Measurements from ENCODE around the gene BCAS3.

The BCAS3 gene

GRCh38 chr17:61276806-61277205, 599.2 kb downstream of the BCAS3 start:
- DNase-seq: no peak

- no peak for DNase-seq
These were observed 602.0 kb downstream of the BCAS3 start for GRCh38 chr17:61279476-61280145.

- DNase-seq: no peak
These were observed 602.7 kb downstream of the BCAS3 start for GRCh38 chr17:61280338-61280737.

GRCh38 chr17:61280851-61281250, 603.2 kb downstream of the BCAS3 start:
- DNase-seq: no peak

- DNase-seq: no peak
These were observed 604.7 kb downstream of the BCAS3 start for GRCh38 chr17:61282377-61282776.

- no peak for DNase-seq
These were observed 605.4 kb downstream of the BCAS3 start for GRCh38 chr17:61283043-61283442.

GRCh38 chr17:61284174-61284573, 606.5 kb downstream of the BCAS3 start:
- DNase-seq: no peak

GRCh38 chr17:61284746-61285145, 607.1 kb downstream of the BCAS3 start:
- DNase-seq: no peak

GRCh38 chr17:61285526-61286320, 608.1 kb downstream of the BCAS3 start:
- no peak for DNase-seq

- DNase-seq: no peak
These were observed 608.8 kb downstream of the BCAS3 start for GRCh38 chr17:61286449-61286848.

GRCh38 chr17:61289408-61290385, 612.0 kb downstream of the BCAS3 start:
- DNase-seq: no peak

- DNase-seq: no peak
These were observed 614.0 kb downstream of the BCAS3 start for GRCh38 chr17:61291451-61292285.

- no peak for DNase-seq
These were observed 616.6 kb downstream of the BCAS3 start for GRCh38 chr17:61294286-61294685.

GRCh38 chr17:61294777-61295176, 617.1 kb downstream of the BCAS3 start:
- DNase-seq: no peak

GRCh38 chr17:61296058-61296457, 618.4 kb downstream of the BCAS3 start:
- DNase-seq: no peak

- DNase-seq: no peak
These were observed 622.2 kb downstream of the BCAS3 start for GRCh38 chr17:61299517-61300513.

GRCh38 chr17:61302953-61303816, 625.5 kb downstream of the BCAS3 start:
- DNase-seq: no peak

- DNase-seq: no peak
These were observed 626.1 kb downstream of the BCAS3 start for GRCh38 chr17:61303817-61304096.

- no peak for DNase-seq
These were observed 627.4 kb downstream of the BCAS3 start for GRCh38 chr17:61305024-61305423.

GRCh38 chr17:61306003-61306402, 628.4 kb downstream of the BCAS3 start:
- DNase-seq: no peak

Measured in activated CD4-positive, CD25-positive, alpha-beta regulatory T cell (primary cell).